ENCODE measurements around the gene TRAF7. TPM values are rescaled to one million over a fixed set of nuclear protein-coding genes. Genes with fewer than 3 reads are reported as not detected.

TRAF7 gene
- total and polyA plus RNA-seq, 3 experiments from 2014 or later, result 7.3 to 106 (median 102) TPM

DNA sequence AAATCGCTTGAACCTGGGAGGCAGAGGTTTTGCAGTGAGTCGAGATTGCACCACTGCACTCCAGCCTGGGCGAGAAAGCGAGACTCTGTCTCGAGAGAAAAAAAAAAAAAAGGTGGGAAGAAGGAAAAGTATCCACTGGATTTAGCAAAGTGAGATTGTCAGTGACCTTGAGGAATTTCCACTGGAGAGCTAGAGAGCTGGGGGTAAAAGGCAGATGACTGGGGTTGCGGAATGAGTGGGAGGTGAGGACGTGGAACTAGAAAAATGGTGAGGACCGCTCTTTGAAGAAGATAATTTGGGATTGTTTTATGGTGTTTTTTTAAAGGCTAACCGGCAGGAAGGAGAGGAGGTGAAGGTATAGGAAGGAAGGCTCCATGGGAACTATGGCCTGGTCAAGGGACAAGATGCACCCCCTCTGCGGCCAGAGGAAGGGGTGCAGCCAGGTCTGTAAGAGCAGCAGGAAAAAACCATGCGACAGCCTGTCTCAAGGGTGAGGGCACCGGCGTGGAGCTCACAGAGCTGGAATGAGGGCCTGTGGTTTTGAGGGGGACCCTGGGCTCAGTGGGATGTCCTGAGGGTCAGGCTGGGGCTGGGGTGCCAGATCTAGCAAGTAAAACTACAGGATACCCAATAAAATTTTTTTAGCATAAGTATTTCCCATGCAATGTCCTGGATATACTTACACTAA, 49.0 kb downstream of the TRAF7 start:
- Histone ChIP-seq H3K4me3 (ENCODE audit: low read length) (peak overlapping the region; percentile 84), H3K27ac (ENCODE audit: low read depth, low read length) (peak overlapping the region; percentile 81), H3K9me3 (ENCODE audit: low read length) (no peaks in the 10 kb centered on the region), H3K4me1 (ENCODE audit: insufficient read depth, low read length) (peaks cover 17% of the 10 kb centered on the region), H3K36me3 (ENCODE audit: insufficient read depth, low read length) (peaks cover 3% of the 10 kb centered on the region), H3K27me3 (ENCODE audit: insufficient read depth, low read length, poor library complexity, severe bottlenecking) (no peaks in the 10 kb centered on the region)
- Mint-ChIP-seq H3K27ac (peak overlapping the region in 6 of 8 donors; percentile 46 to 92 (median 82)), H3K27me3 (peaks cover 0 to 6% of the 10 kb centered on the region in 2 donors), H3K36me3 (peaks cover 0 to 27% (median 4%) of the 10 kb centered on the region in 3 donors), H3K4me1 (peaks cover 14 to 32% (median 21%) of the 10 kb centered on the region in 3 donors), H3K9me3 (no peaks in the 10 kb centered on the region), H3K4me3 (peak overlapping the region; percentile 82 to 90 (median 88))
- no peak for DNase-seq
- POLR2A ChIA-PET, result interaction anchor here (0.7 to 2.5 kb wide), 3 partner anchors 10 to 46 kb away, joined by 4 to 20 read pairs (median 6); partner anchors contain the start of gene PGP
- CTCF ChIA-PET, result interaction anchor here (3.9 kb wide), 1 partner anchor 10 kb away, joined by 17 read pairs; no protein-coding TSS in a partner anchor

DNA sequence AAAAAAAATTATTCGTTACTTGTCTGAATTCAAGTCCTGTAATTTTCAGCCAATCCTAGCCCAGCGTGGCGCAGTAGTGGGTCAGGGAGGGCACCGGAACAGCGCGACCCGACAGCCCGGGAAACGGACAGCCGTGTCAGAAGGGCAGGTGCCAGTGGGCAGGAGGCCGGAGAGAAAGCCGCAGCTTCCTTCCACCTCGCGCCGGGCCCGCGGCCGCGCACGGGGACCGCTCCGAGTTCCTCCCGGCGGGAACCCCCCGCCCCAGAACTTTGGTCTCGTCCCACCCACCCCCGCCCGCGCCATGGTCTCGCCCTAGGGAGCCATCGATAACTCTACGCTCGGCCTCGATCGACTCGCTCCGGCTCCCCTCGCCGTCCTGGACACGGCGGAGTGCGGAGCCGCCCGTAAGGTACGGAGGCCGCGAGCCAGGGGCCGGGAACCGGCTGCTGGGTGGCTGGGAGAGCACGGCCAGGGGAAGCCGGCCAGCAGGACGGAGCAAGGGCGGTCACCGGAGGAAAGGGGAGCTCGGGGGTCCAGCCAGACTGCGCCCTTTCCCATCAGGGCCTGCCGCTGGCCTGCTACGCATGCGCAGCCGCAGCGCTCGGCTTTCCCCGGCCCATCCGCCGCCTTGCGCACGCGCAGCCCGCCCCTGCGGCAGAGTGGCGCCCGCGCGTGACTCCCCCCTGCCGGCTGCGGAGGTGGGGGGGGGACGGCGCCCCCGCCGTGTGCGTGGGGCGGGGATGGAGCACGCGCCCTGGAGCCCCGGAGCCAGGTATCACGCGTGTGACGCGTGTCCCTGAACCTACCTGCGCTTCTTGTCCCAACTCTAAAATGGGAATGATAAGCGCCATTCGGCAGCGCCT, 49.8 kb downstream of the TRAF7 start, which contains the start of gene MLST8:
TSS of gene MLST8 (plus strand) at position 351 of the 863 bp plus-strand sequence. CDS start 632 bp downstream, outside the sequence.
- H3K27ac ChIP-seq (ENCODE audit: low read depth, low read length), result peak within 1 kb of the TSS; percentile 81
- peaks cover 0 to 29% (median 4%) of the 10 kb centered on the region in 3 donors for H3K36me3 Mint-ChIP-seq
- H3K27me3 ChIP-seq (ENCODE audit: insufficient read depth, low read length, poor library complexity, severe bottlenecking), result no peaks in the 10 kb centered on the region
- peak; percentile 88 to 98 (median 95) for DNase-seq
- POLR2A ChIA-PET, result interaction anchor here (1.0 to 2.5 kb wide), 4 partner anchors 9 to 241 kb away, joined by 3 to 20 read pairs (median 4); partner anchors contain the start of genes PGP and RPS2
- H3K36me3 ChIP-seq (ENCODE audit: insufficient read depth, low read length), result peaks cover 3% of the 10 kb centered on the region
- peak within 1 kb of the TSS; percentile 76 to 94 (median 88) for H3K27ac Mint-ChIP-seq
- no peaks in the 10 kb centered on the region for H3K9me3 ChIP-seq (ENCODE audit: low read length)
- H3K4me3 Mint-ChIP-seq, result peak within 1 kb of the TSS; percentile 82 to 95 (median 88)
- H3K4me1 ChIP-seq (ENCODE audit: insufficient read depth, low read length), result peaks cover 17% of the 10 kb centered on the region
- no peaks in the 10 kb centered on the region for H3K9me3 Mint-ChIP-seq
- H3K4me3 ChIP-seq (ENCODE audit: low read length), result peak within 1 kb of the TSS; percentile 84
- CTCF ChIA-PET, result interaction anchor here (0.7 to 3.9 kb wide), 4 partner anchors 10 to 50 kb away, joined by 3 to 17 read pairs (median 4); partner anchors contain the start of genes ECI1 and PGP
- peaks cover 0 to 4% of the 10 kb centered on the region in 2 donors for H3K27me3 Mint-ChIP-seq
- H3K4me1 Mint-ChIP-seq, result peaks cover 14 to 32% (median 21%) of the 10 kb centered on the region in 3 donors

DNA sequence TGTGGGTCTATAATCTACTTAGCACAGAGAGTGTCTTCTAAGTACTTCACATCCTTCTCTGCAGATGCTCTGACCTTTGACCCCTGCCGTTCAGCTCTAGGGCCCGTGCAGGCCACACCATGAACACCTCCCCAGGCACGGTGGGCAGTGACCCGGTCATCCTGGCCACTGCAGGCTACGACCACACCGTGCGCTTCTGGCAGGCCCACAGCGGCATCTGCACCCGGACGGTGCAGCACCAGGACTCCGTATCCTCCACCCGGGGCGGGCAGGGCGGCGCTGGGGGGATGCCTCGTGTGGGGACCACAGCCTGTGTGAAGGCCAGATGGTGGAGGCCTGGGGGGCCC, 50.4 kb downstream of the TRAF7 start:
- Histone ChIP-seq H3K36me3 (ENCODE audit: insufficient read depth, low read length) (peaks cover 3% of the 10 kb centered on the region), H3K27me3 (ENCODE audit: insufficient read depth, low read length, poor library complexity, severe bottlenecking) (no peaks in the 10 kb centered on the region), H3K4me1 (ENCODE audit: insufficient read depth, low read length) (peaks cover 17% of the 10 kb centered on the region), H3K27ac (ENCODE audit: low read depth, low read length) (peak overlapping the region; percentile 81), H3K9me3 (ENCODE audit: low read length) (no peaks in the 10 kb centered on the region), H3K4me3 (ENCODE audit: low read length) (peak overlapping the region; percentile 84)
- ChIA-PET POLR2A (interaction anchor here (0.7 to 2.5 kb wide), 4 partner anchors 9 to 241 kb away, joined by 3 to 20 read pairs (median 3); partner anchors contain the start of genes PGP and RPS2), CTCF (interaction anchor here (0.6 to 3.9 kb wide), 5 partner anchors 9 to 141 kb away, joined by 3 to 17 read pairs (median 4); partner anchors contain the start of genes ECI1 and PGP)
- H3K4me3 Mint-ChIP-seq, result peak overlapping the region; percentile 70 to 95 (median 82)
- H3K4me1 Mint-ChIP-seq, result peaks cover 14 to 32% (median 21%) of the 10 kb centered on the region in 3 donors
- H3K9me3 Mint-ChIP-seq, result no peaks in the 10 kb centered on the region
- H3K27ac Mint-ChIP-seq, result peak overlapping the region; percentile 46 to 90 (median 78)
- H3K36me3 Mint-ChIP-seq, result peaks cover 0 to 30% (median 4%) of the 10 kb centered on the region in 3 donors
- DNase-seq, result no peak
- H3K27me3 Mint-ChIP-seq, result no peaks in the 10 kb centered on the region

DNA sequence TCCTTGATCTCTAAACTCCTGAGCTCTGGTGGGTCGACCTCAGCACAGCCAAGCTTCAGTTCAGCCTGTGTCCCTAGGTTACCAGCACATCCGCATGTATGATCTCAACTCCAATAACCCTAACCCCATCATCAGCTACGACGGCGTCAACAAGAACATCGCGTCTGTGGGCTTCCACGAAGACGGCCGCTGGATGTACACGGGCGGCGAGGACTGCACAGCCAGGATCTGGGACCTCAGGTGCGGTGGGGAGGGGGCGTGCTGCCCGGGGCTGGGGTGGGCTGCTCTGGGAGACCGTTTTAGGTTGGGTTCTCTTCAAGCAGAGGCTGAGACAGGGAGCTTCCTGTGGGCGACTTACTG, 50.8 kb downstream of the TRAF7 start:
- peak overlapping the region; percentile 70 to 95 (median 82) for H3K4me3 Mint-ChIP-seq
- peaks cover 14 to 32% (median 21%) of the 10 kb centered on the region in 3 donors for H3K4me1 Mint-ChIP-seq
- no peaks in the 10 kb centered on the region for H3K27me3 ChIP-seq (ENCODE audit: insufficient read depth, low read length, poor library complexity, severe bottlenecking)
- H3K36me3 ChIP-seq (ENCODE audit: insufficient read depth, low read length), result peaks cover 3% of the 10 kb centered on the region
- peak overlapping the region; percentile 81 for H3K27ac ChIP-seq (ENCODE audit: low read depth, low read length)
- H3K4me1 ChIP-seq (ENCODE audit: insufficient read depth, low read length), result peaks cover 17% of the 10 kb centered on the region
- peak overlapping the region; percentile 84 for H3K4me3 ChIP-seq (ENCODE audit: low read length)
- DNase-seq, result no peak
- H3K9me3 ChIP-seq (ENCODE audit: low read length), result no peaks in the 10 kb centered on the region
- H3K27me3 Mint-ChIP-seq, result no peaks in the 10 kb centered on the region
- H3K36me3 Mint-ChIP-seq, result peaks cover 0 to 30% (median 4%) of the 10 kb centered on the region in 3 donors
- CTCF ChIA-PET, result interaction anchor here (0.6 to 3.9 kb wide), 4 partner anchors 12 to 140 kb away, joined by 4 to 17 read pairs (median 4); partner anchors contain the start of gene ECI1
- no peaks in the 10 kb centered on the region for H3K9me3 Mint-ChIP-seq
- POLR2A ChIA-PET, result interaction anchor here (0.6 to 2.5 kb wide), 4 partner anchors 8 to 876 kb away, joined by 3 to 20 read pairs (median 4); partner anchors contain the start of gene PGP
- peak overlapping the region in 6 of 8 donors; percentile 22 to 90 (median 80) for H3K27ac Mint-ChIP-seq

DNA sequence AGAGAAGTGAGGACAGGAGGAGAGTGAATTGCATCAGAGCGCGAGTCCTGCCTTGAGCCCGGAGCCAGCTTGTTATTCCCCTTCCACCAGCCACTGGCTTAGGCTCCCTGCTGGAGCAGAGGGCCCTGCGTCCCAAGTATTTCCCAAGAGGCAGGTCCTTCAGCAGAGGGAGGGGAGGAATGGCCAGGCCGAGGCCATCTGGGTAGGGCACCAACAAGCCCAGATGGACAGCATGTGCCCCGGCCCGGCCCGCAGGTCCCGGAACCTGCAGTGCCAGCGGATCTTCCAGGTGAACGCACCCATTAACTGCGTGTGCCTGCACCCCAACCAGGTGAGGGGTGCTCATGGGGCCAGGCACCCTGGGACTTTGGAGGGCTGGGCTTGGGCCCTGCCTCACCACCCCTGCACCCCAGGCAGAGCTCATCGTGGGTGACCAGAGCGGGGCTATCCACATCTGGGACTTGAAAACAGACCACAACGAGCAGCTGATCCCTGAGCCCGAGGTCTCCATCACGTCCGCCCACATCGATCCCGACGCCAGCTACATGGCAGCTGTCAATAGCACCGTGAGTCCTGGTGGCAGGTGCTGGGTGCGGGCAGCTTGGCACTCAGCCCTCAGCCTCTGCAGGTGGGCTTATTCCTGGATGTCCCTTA, 51.3 kb downstream of the TRAF7 start:
- H3K4me3 ChIP-seq (ENCODE audit: low read length), result no peak overlapping the region
- ChIA-PET CTCF (interaction anchor here (1.1 to 3.9 kb wide), 2 partner anchors 13 to 52 kb away, joined by 5 to 17 read pairs; no protein-coding TSS in a partner anchor), POLR2A (interaction anchor here (0.6 to 2.5 kb wide), 3 partner anchors 8 to 876 kb away, joined by 3 to 20 read pairs (median 5); partner anchors contain the start of gene PGP)
- Mint-ChIP-seq H3K36me3 (peaks cover 0 to 33% (median 4%) of the 10 kb centered on the region in 3 donors), H3K4me1 (peaks cover 14 to 34% (median 21%) of the 10 kb centered on the region in 3 donors), H3K9me3 (no peaks in the 10 kb centered on the region), H3K27me3 (no peaks in the 10 kb centered on the region), H3K4me3 (peak overlapping the region; percentile 32 to 95 (median 74)), H3K27ac (peak overlapping the region in 3 of 8 donors; percentile 21 to 90 (median 22))
- DNase-seq, result no peak
- H3K27me3 ChIP-seq (ENCODE audit: insufficient read depth, low read length, poor library complexity, severe bottlenecking), result no peaks in the 10 kb centered on the region
- H3K27ac ChIP-seq (ENCODE audit: low read depth, low read length), result no peak overlapping the region
- no peaks in the 10 kb centered on the region for H3K9me3 ChIP-seq (ENCODE audit: low read length)
- H3K36me3 ChIP-seq (ENCODE audit: insufficient read depth, low read length), result peaks cover 3% of the 10 kb centered on the region
- H3K4me1 ChIP-seq (ENCODE audit: insufficient read depth, low read length), result peaks cover 17% of the 10 kb centered on the region

DNA sequence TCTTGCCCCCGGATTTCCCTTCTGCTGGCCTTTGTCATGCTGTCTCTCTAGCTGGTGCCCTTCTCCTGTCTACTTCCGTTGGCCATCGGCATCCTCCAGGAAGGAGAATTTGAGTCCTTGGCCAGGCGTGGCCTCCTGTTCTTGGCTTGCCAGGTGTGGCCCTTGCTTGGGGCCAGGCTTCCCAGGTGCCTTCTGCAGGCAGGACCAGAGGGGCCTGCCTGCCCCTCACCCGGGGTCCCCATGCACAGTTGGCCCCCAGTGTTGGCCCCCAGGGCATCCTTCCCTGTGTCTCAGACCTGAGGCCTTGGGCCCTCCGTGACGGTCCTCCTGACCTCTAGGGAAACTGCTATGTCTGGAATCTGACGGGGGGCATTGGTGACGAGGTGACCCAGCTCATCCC, 52.3 kb downstream of the TRAF7 start:
- H3K9me3 Mint-ChIP-seq, result no peaks in the 10 kb centered on the region
- H3K4me1 Mint-ChIP-seq, result peaks cover 19 to 42% (median 25%) of the 10 kb centered on the region in 3 donors
- Histone ChIP-seq H3K9me3 (ENCODE audit: low read length) (no peaks in the 10 kb centered on the region), H3K27me3 (ENCODE audit: insufficient read depth, low read length, poor library complexity, severe bottlenecking) (no peaks in the 10 kb centered on the region), H3K27ac (ENCODE audit: low read depth, low read length) (no peak overlapping the region), H3K4me3 (ENCODE audit: low read length) (no peak overlapping the region), H3K36me3 (ENCODE audit: insufficient read depth, low read length) (peaks cover 3% of the 10 kb centered on the region), H3K4me1 (ENCODE audit: insufficient read depth, low read length) (peaks cover 22% of the 10 kb centered on the region)
- ChIA-PET CTCF (no interaction called here), POLR2A (no interaction called here)
- H3K27ac Mint-ChIP-seq, result peak overlapping the region in 3 of 8 donors; percentile 38 to 69 (median 61)
- no peak for DNase-seq
- no peaks in the 10 kb centered on the region for H3K27me3 Mint-ChIP-seq
- peak overlapping the region in 4 of 7 donors; percentile 46 to 89 (median 55) for H3K4me3 Mint-ChIP-seq
- peaks cover 0 to 40% (median 4%) of the 10 kb centered on the region in 3 donors for H3K36me3 Mint-ChIP-seq

DNA sequence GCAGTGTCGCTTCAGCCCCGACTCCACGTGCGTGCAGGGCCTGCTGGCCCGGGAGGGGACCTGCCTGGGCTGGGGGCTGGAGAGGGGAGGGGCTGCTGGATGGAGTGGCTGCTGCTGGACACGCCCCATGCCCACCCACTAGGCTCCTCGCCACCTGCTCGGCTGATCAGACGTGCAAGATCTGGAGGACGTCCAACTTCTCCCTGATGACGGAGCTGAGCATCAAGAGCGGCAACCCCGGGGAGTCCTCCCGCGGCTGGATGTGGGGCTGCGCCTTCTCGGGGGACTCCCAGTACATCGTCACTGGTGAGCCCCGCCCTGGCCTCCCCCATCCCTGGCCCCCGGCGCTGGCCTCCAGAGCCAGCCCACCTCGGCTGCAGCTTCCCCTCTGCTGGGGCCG, 52.7 kb downstream of the TRAF7 start:
- H3K4me1 ChIP-seq (ENCODE audit: insufficient read depth, low read length), result peaks cover 27% of the 10 kb centered on the region
- no peaks in the 10 kb centered on the region for H3K27me3 ChIP-seq (ENCODE audit: insufficient read depth, low read length, poor library complexity, severe bottlenecking)
- H3K9me3 ChIP-seq (ENCODE audit: low read length), result no peaks in the 10 kb centered on the region
- ChIA-PET POLR2A (no interaction called here), CTCF (no interaction called here)
- Mint-ChIP-seq H3K4me1 (peaks cover 24 to 46% (median 29%) of the 10 kb centered on the region in 3 donors), H3K36me3 (peaks cover 0 to 43% (median 4%) of the 10 kb centered on the region in 3 donors), H3K4me3 (no peak overlapping the region), H3K27me3 (no peaks in the 10 kb centered on the region), H3K9me3 (no peaks in the 10 kb centered on the region), H3K27ac (no peak overlapping the region)
- H3K27ac ChIP-seq (ENCODE audit: low read depth, low read length), result no peak overlapping the region
- H3K36me3 ChIP-seq (ENCODE audit: insufficient read depth, low read length), result peaks cover 3% of the 10 kb centered on the region
- no peak overlapping the region for H3K4me3 ChIP-seq (ENCODE audit: low read length)
- no peak for DNase-seq
